IMR-90 (cell line): ENCODE results near the gene GDPD3.
A peak's percentile ranks its signal among the peaks of the same experiment; 100 is the strongest.

Source experiments
- CTCF ChIP-seq: conservative IDR thresholded peaks from 2 replicates; pipeline ENCODE4 v1.5.1; 2012; ENCODE audit warnings: mild to moderate bottlenecking, low read depth, low read length, improper control_type of control experiment
- ELK1 ChIP-seq: fragments of 150-350 bp; IDR thresholded peaks from 2 replicates; pipeline ENCODE4 v1.6.1; 2016; ENCODE audit warnings: low read depth, mild to moderate bottlenecking, low read length, moderate library complexity, borderline replicate concordance
- FOS ChIP-seq: fragments of 150-350 bp; IDR thresholded peaks from 2 replicates; pipeline ENCODE4 v1.6.1; 2016; ENCODE audit warnings: low read depth, low read length
- MAZ ChIP-seq: IDR thresholded peaks from 2 replicates; pipeline ENCODE4 v1.6.1; 2012; ENCODE audit warnings: low read depth, mild to moderate bottlenecking, low read length, improper control_type of control experiment, moderate library complexity, borderline replicate concordance
- POLR2A ChIP-seq: IDR thresholded peaks from 2 replicates; pipeline ENCODE4 v1.6.1; 2012; ENCODE audit warnings: mild to moderate bottlenecking, low read depth, low read length
- RAD21 ChIP-seq: IDR thresholded peaks from 2 replicates; pipeline ENCODE4 v1.6.1; 2012; ENCODE audit warnings: low read length, improper control_type of control experiment
- RCOR1 ChIP-seq: IDR thresholded peaks from 2 replicates; pipeline ENCODE4 v1.6.1; 2012; ENCODE audit warnings: mild to moderate bottlenecking, low read length, improper control_type of control experiment; ENCODE audit not compliant: insufficient replicate concordance
- RFX5 ChIP-seq: IDR thresholded peaks from 2 replicates; pipeline ENCODE4 v1.8.0; 2012; ENCODE audit warnings: low read depth, mild to moderate bottlenecking, low read length, moderate library complexity
- USF2 ChIP-seq: fragments of 150-350 bp; IDR thresholded peaks from 2 replicates; pipeline ENCODE4 v1.6.1; 2017; ENCODE audit warnings: mild to moderate bottlenecking, antibody characterized with exemption, low read length, low read depth

- TF ChIP-seq USF2: no peak
- TF ChIP-seq CTCF: peak; percentile 56
- peak; percentile 59 for TF ChIP-seq RAD21
- no peak for TF ChIP-seq MAZ
- no peak for TF ChIP-seq ELK1
- TF ChIP-seq FOS: no peak
- no peak; the same call in 1 of the 2 replicates for TF ChIP-seq POLR2A
- TF ChIP-seq RCOR1: no peak
- TF ChIP-seq RFX5: no peak
These were observed 44.4 kb downstream of the GDPD3 start for GRCh38 chr16:30068750-30069610.
